ENCODE data around the gene AHCYL1. TPM values are rescaled to one million over a fixed set of nuclear protein-coding genes. Genes with fewer than 3 reads are reported as not detected.
A peak's percentile ranks its signal among the peaks of the same experiment; 100 is the strongest.

The AHCYL1 gene
- total and polyA plus RNA-seq, 3 experiments from 2014 or later = 46.6 to 59.9 (median 56.9) TPM

GRCh38 chr1:109991400-109991925, 6.9 kb downstream of the AHCYL1 start:
- peaks cover 0 to 32% (median 7%) of the 10 kb centered on the region in 3 donors for H3K36me3 Mint-ChIP-seq

DNA sequence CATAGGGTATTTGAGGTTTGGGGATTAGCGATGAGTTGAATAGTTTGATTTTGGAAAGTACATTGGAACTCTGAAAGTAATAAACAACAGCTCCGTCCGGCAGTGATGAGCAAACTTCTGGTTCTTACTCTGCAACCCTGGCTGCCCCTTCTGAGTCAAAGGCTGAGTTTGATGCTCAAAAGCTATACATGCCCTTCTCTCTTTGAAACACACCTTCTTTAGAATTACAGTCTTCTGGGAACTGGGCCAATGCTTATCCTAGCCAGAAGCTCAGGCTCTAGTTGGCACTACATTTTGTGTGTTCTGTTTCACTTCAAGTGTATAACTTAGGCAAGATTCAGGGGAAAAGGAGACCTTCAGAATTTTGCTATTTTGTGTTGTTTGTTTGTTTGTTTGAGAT, 9.3 kb downstream of the AHCYL1 start:
- H3K27ac ChIP-seq (ENCODE audit: low read depth, low read length) = no peak overlapping the region
- H3K9me3 Mint-ChIP-seq = no peaks in the 10 kb centered on the region
- H3K27me3 Mint-ChIP-seq = no peaks in the 10 kb centered on the region
- peaks cover 6% of the 10 kb centered on the region for H3K36me3 ChIP-seq (ENCODE audit: insufficient read depth, low read length)
- H3K4me3 Mint-ChIP-seq = no peak overlapping the region
- H3K4me3 ChIP-seq (ENCODE audit: low read length) = no peak overlapping the region
- H3K9me3 ChIP-seq (ENCODE audit: low read length) = no peaks in the 10 kb centered on the region
- H3K27ac Mint-ChIP-seq = peak overlapping the region in 1 of 8 donors; percentile 63
- H3K27me3 ChIP-seq (ENCODE audit: insufficient read depth, low read length, poor library complexity, severe bottlenecking) = no peaks in the 10 kb centered on the region
- peaks cover under 1% of the 10 kb centered on the region for H3K4me1 ChIP-seq (ENCODE audit: insufficient read depth, low read length)
- peaks cover 0 to 31% (median 7%) of the 10 kb centered on the region in 3 donors for H3K36me3 Mint-ChIP-seq
- no peak for DNase-seq
- CTCF ChIA-PET = interaction anchor here (0.9 to 2.7 kb wide), 4 partner anchors 9 to 351 kb away, joined by 3 to 19 read pairs (median 6); partner anchors contain the start of gene AHCYL1
- H3K4me1 Mint-ChIP-seq = peaks cover 17 to 38% (median 27%) of the 10 kb centered on the region in 3 donors
- POLR2A ChIA-PET = no interaction called here

More at GRCh38 chr1:109991400-109991925, 6.9 kb downstream of the AHCYL1 start:
- Mint-ChIP-seq H3K9me3 (no peaks in the 10 kb centered on the region), H3K4me3 (no peak overlapping the region), H3K27ac (no peak overlapping the region), H3K4me1 (peaks cover 33 to 52% (median 43%) of the 10 kb centered on the region in 3 donors), H3K27me3 (no peaks in the 10 kb centered on the region)
- Histone ChIP-seq H3K36me3 (ENCODE audit: insufficient read depth, low read length) (peaks cover 10% of the 10 kb centered on the region), H3K4me1 (ENCODE audit: insufficient read depth, low read length) (peaks cover 18% of the 10 kb centered on the region), H3K27ac (ENCODE audit: low read depth, low read length) (no peak overlapping the region), H3K4me3 (ENCODE audit: low read length) (no peak overlapping the region), H3K9me3 (ENCODE audit: low read length) (no peaks in the 10 kb centered on the region), H3K27me3 (ENCODE audit: insufficient read depth, low read length, poor library complexity, severe bottlenecking) (no peaks in the 10 kb centered on the region)
- no peak for DNase-seq
- CTCF ChIA-PET = no interaction called here
- POLR2A ChIA-PET = interaction anchor here (0.7 kb wide), 1 partner anchor 39 kb away, joined by 6 read pairs; no protein-coding TSS in a partner anchor

GRCh38 chr1:109994654-109995053, 10.1 kb downstream of the AHCYL1 start:
- H3K27me3 ChIP-seq (ENCODE audit: insufficient read depth, low read length, poor library complexity, severe bottlenecking) = no peaks in the 10 kb centered on the region
- peaks cover 15 to 35% (median 21%) of the 10 kb centered on the region in 3 donors for H3K4me1 Mint-ChIP-seq
- H3K36me3 Mint-ChIP-seq = peaks cover 0 to 31% (median 7%) of the 10 kb centered on the region in 3 donors
- no peaks in the 10 kb centered on the region for H3K9me3 ChIP-seq (ENCODE audit: low read length)
- no peak overlapping the region for H3K27ac Mint-ChIP-seq
- H3K4me3 Mint-ChIP-seq = peak overlapping the region in 1 of 7 donors; percentile 48
- H3K9me3 Mint-ChIP-seq = no peaks in the 10 kb centered on the region
- ChIA-PET POLR2A (no interaction called here), CTCF (interaction anchor here (0.9 to 2.7 kb wide), 2 partner anchors 10 to 351 kb away, joined by 3 to 19 read pairs; partner anchors contain the start of gene AHCYL1)
- H3K4me3 ChIP-seq (ENCODE audit: low read length) = no peak overlapping the region
- no peaks in the 10 kb centered on the region for H3K27me3 Mint-ChIP-seq
- DNase-seq = no peak
- no peaks in the 10 kb centered on the region for H3K4me1 ChIP-seq (ENCODE audit: insufficient read depth, low read length)
- no peak overlapping the region for H3K27ac ChIP-seq (ENCODE audit: low read depth, low read length)
- peaks cover 6% of the 10 kb centered on the region for H3K36me3 ChIP-seq (ENCODE audit: insufficient read depth, low read length)

DNA sequence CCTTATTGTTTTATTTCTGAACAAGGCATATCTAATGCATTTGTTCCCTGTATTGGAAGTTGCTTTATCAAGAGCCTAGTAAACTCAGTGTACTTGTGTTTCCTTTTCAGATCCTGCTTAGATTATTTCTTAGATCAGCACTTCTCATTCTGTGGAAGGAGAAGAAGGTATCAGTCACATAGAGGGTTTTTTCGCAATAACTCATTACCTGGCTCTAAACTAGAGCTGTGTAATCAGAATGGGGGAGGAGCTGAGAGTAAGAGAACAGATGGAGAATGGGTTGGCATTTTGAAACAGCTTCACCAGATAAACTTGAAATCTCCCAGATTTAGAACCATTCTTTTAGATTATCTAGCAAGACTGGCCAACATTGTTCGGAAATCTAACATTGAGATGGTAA, 11.0 kb downstream of the AHCYL1 start:
- ChIA-PET POLR2A (no interaction called here), CTCF (interaction anchor here (1.1 kb wide), 1 partner anchor 11 kb away, joined by 4 read pairs; the partner anchor contains the start of gene AHCYL1)
- no peak overlapping the region for H3K27ac Mint-ChIP-seq
- no peaks in the 10 kb centered on the region for H3K36me3 ChIP-seq (ENCODE audit: insufficient read depth, low read length)
- no peaks in the 10 kb centered on the region for H3K27me3 Mint-ChIP-seq
- H3K9me3 ChIP-seq (ENCODE audit: low read length) = no peaks in the 10 kb centered on the region
- no peak overlapping the region for H3K27ac ChIP-seq (ENCODE audit: low read depth, low read length)
- H3K9me3 Mint-ChIP-seq = no peaks in the 10 kb centered on the region
- no peak overlapping the region for H3K4me3 Mint-ChIP-seq
- no peak for DNase-seq
- H3K4me3 ChIP-seq (ENCODE audit: low read length) = no peak overlapping the region
- H3K4me1 Mint-ChIP-seq = peaks cover 14 to 38% (median 21%) of the 10 kb centered on the region in 3 donors
- no peaks in the 10 kb centered on the region for H3K27me3 ChIP-seq (ENCODE audit: insufficient read depth, low read length, poor library complexity, severe bottlenecking)
- H3K4me1 ChIP-seq (ENCODE audit: insufficient read depth, low read length) = no peaks in the 10 kb centered on the region
- peaks cover 0 to 24% (median 10%) of the 10 kb centered on the region in 3 donors for H3K36me3 Mint-ChIP-seq

- ChIA-PET POLR2A (no interaction called here), CTCF (interaction anchor here (1.1 kb wide), 1 partner anchor 12 kb away, joined by 4 read pairs; the partner anchor contains the start of gene AHCYL1)
- Histone ChIP-seq H3K36me3 (ENCODE audit: insufficient read depth, low read length) (no peaks in the 10 kb centered on the region), H3K4me3 (ENCODE audit: low read length) (no peak overlapping the region), H3K27ac (ENCODE audit: low read depth, low read length) (no peak overlapping the region), H3K27me3 (ENCODE audit: insufficient read depth, low read length, poor library complexity, severe bottlenecking) (no peaks in the 10 kb centered on the region), H3K9me3 (ENCODE audit: low read length) (no peaks in the 10 kb centered on the region), H3K4me1 (ENCODE audit: insufficient read depth, low read length) (no peaks in the 10 kb centered on the region)
- peaks cover 12 to 32% (median 18%) of the 10 kb centered on the region in 3 donors for H3K4me1 Mint-ChIP-seq
- no peaks in the 10 kb centered on the region for H3K9me3 Mint-ChIP-seq
- peaks cover 0 to 20% (median 10%) of the 10 kb centered on the region in 3 donors for H3K36me3 Mint-ChIP-seq
- no peak overlapping the region for H3K27ac Mint-ChIP-seq
- no peaks in the 10 kb centered on the region for H3K27me3 Mint-ChIP-seq
- H3K4me3 Mint-ChIP-seq = no peak overlapping the region
- DNase-seq = no peak
Measured at GRCh38 chr1:109996476-109996875, 11.9 kb downstream of the AHCYL1 start.

DNA sequence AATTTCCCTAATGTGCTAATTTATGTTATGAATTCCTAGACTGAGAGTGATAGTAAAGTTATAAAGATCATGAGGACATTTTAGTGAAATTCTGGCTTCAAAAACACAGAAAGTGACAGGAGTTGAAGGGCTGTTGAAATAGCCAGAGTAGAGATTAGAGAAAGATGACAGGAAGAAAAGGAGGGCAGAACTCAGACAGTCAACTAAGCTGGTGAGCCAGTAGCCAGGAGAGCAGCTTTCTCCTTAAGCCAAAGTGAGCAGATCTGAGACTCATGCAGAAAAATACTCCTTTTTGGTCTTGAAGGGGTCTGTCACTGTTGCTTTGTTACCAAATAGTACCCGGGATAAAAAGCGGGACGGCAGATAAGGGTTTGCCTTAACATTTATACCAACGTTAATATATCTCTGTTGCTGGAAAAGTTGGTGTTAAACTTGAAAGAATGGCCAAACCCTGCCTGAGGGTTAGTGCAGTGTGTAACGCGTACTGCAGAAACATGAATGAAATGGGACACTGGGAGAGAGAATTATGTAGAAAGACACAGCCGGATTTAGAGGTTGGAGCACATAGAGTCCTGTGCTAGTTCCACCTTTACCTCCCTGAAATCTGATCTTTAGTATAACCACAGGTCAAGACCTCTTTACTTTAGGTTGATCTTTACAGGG, 12.8 kb downstream of the AHCYL1 start:
- DNase-seq = no peak
- Mint-ChIP-seq H3K27me3 (no peaks in the 10 kb centered on the region), H3K27ac (peak overlapping the region in 3 of 8 donors; percentile 2 to 72 (median 64)), H3K36me3 (peaks cover 0 to 19% (median 9%) of the 10 kb centered on the region in 3 donors), H3K4me1 (peaks cover 11 to 30% (median 14%) of the 10 kb centered on the region in 3 donors), H3K4me3 (no peak overlapping the region), H3K9me3 (no peaks in the 10 kb centered on the region)
- Histone ChIP-seq H3K27me3 (ENCODE audit: insufficient read depth, low read length, poor library complexity, severe bottlenecking) (no peaks in the 10 kb centered on the region), H3K4me3 (ENCODE audit: low read length) (no peak overlapping the region), H3K36me3 (ENCODE audit: insufficient read depth, low read length) (no peaks in the 10 kb centered on the region), H3K4me1 (ENCODE audit: insufficient read depth, low read length) (no peaks in the 10 kb centered on the region), H3K9me3 (ENCODE audit: low read length) (no peaks in the 10 kb centered on the region), H3K27ac (ENCODE audit: low read depth, low read length) (no peak overlapping the region)
- POLR2A ChIA-PET = no interaction called here
- CTCF ChIA-PET = interaction anchor here (1.6 to 3.1 kb wide), 2 partner anchors 13 to 358 kb away, joined by 5 to 15 read pairs; partner anchors contain the start of gene AHCYL1

DNA sequence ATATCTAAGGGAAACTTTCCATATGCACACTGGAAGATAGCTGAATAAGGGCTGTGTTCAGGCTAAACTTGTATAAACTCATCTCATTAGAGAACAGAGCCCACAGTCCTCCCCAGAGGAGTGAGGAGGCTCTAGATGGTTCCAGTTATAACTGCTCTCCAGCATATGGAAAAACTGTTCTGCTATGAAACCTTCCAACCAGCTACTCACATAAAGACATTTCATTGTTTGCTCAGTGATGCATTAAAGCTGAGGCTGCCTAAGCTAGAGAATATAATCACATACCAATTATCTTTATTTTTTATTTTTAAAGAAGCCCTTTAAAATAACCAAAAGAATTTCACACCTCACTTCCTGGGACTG, 13.3 kb downstream of the AHCYL1 start:
- Histone ChIP-seq H3K27ac (ENCODE audit: low read depth, low read length) (no peak overlapping the region), H3K9me3 (ENCODE audit: low read length) (no peaks in the 10 kb centered on the region), H3K4me3 (ENCODE audit: low read length) (no peak overlapping the region), H3K4me1 (ENCODE audit: insufficient read depth, low read length) (no peaks in the 10 kb centered on the region), H3K27me3 (ENCODE audit: insufficient read depth, low read length, poor library complexity, severe bottlenecking) (no peaks in the 10 kb centered on the region), H3K36me3 (ENCODE audit: insufficient read depth, low read length) (no peaks in the 10 kb centered on the region)
- H3K27me3 Mint-ChIP-seq = no peaks in the 10 kb centered on the region
- CTCF ChIA-PET = interaction anchor here (1.6 to 3.1 kb wide), 2 partner anchors 13 to 358 kb away, joined by 5 to 15 read pairs; partner anchors contain the start of gene AHCYL1
- H3K4me3 Mint-ChIP-seq = no peak overlapping the region
- H3K9me3 Mint-ChIP-seq = no peaks in the 10 kb centered on the region
- POLR2A ChIA-PET = no interaction called here
- DNase-seq = no peak
- H3K27ac Mint-ChIP-seq = no peak overlapping the region
- H3K4me1 Mint-ChIP-seq = peaks cover 11 to 33% (median 14%) of the 10 kb centered on the region in 3 donors
- H3K36me3 Mint-ChIP-seq = peaks cover 0 to 19% (median 9%) of the 10 kb centered on the region in 3 donors

- ChIA-PET CTCF (no interaction called here), POLR2A (no interaction called here)
- Histone ChIP-seq H3K4me1 (ENCODE audit: insufficient read depth, low read length) (peaks cover 16% of the 10 kb centered on the region), H3K9me3 (ENCODE audit: low read length) (no peaks in the 10 kb centered on the region), H3K27me3 (ENCODE audit: insufficient read depth, low read length, poor library complexity, severe bottlenecking) (no peaks in the 10 kb centered on the region), H3K27ac (ENCODE audit: low read depth, low read length) (no peak overlapping the region), H3K4me3 (ENCODE audit: low read length) (no peak overlapping the region), H3K36me3 (ENCODE audit: insufficient read depth, low read length) (no peaks in the 10 kb centered on the region)
- Mint-ChIP-seq H3K4me3 (no peak overlapping the region), H3K36me3 (peaks cover 0 to 4% (median 0%) of the 10 kb centered on the region in 3 donors), H3K27ac (peak overlapping the region in 2 of 8 donors; percentile 9 to 37), H3K9me3 (no peaks in the 10 kb centered on the region), H3K27me3 (no peaks in the 10 kb centered on the region), H3K4me1 (peaks cover 21 to 40% (median 29%) of the 10 kb centered on the region in 3 donors)
- no peak for DNase-seq
Measured at GRCh38 chr1:110002695-110003094, 18.1 kb downstream of the AHCYL1 start.
